GM12865 (cell line): ENCODE measurements around the gene RPS6KA2.

Source experiments
- DNase-seq: peaks from one replicate; pipeline ENCODE4 v3.0.0; 2010; ENCODE audit warnings: low read depth
- H3K4me3 ChIP-seq: 2 replicates; pipeline ENCODE4 v1.5.1; 2011; ENCODE audit warnings: mild to moderate bottlenecking, low read depth, low read length, control low read depth
- CTCF ChIP-seq: IDR thresholded peaks from 2 replicates; pipeline ENCODE4 v1.5.1; 2011; ENCODE audit warnings: low read length, control low read depth, low read depth, inconsistent platforms; ENCODE audit not compliant: insufficient read depth; ENCODE audit errors: missing control alignments

RPS6KA2 gene

DNA sequence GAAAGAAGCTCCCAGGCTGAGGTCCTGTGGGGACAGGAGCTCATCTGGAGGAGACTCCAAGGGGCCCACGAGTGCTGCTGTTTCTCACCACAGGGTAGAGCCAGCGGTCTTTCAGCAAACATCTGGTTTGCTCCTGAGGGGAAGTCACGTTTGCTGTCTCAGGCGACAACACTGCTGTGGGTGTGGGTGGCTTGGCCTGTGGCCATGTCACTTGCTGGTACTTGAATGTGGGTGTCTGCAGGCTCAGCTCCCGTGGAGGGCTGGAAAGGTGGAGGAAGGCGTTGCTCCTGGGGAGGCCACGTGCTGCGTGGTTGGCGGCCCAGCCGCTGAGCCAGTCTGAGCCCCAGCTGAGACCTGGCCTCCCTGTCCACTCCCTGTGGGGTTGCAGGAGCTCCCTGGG, 191.5 kb downstream of the RPS6KA2 start:
- no peak for DNase-seq
- no peak for TF ChIP-seq CTCF
- no peak overlapping the region for H3K4me3 ChIP-seq

GRCh38 chr6:166434336-166434735, 192.7 kb downstream of the RPS6KA2 start:
- TF ChIP-seq CTCF, result no peak
- H3K4me3 ChIP-seq, result no peak overlapping the region
- no peak for DNase-seq

GRCh38 chr6:166433096-166433495, 194.0 kb downstream of the RPS6KA2 start:
- no peak for DNase-seq
- no peak overlapping the region for H3K4me3 ChIP-seq
- no peak for TF ChIP-seq CTCF

- no peak overlapping the region for H3K4me3 ChIP-seq
- DNase-seq, result no peak
- no peak for TF ChIP-seq CTCF
Measured at GRCh38 chr6:166430269-166430668, 196.8 kb downstream of the RPS6KA2 start.

DNA sequence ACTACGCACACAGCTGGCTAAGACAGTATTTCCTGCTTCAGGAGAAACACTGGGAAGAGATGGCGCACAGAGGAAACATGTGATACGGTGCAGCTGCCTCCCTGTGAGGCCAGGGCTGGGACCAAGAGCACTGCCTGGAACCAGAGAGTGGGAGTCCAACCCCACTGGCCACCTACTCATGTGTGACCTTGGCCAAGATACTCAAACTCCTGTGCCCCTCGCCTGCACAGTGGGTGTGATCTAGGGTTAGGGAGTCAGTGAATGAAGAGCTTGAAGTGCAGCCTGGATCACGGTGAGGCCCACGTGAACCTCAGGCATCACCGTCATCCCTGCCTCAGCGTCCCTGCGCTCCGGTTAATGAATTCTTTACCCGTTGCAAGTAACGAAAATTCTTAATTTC, 202.6 kb downstream of the RPS6KA2 start:
- no peak for TF ChIP-seq CTCF
- no peak overlapping the region for H3K4me3 ChIP-seq
- DNase-seq, result no peak

GRCh38 chr6:166423781-166424180, 203.3 kb downstream of the RPS6KA2 start:
- H3K4me3 ChIP-seq, result no peak overlapping the region
- TF ChIP-seq CTCF, result no peak
- DNase-seq, result no peak

- H3K4me3 ChIP-seq, result no peak overlapping the region
- TF ChIP-seq CTCF, result no peak
- no peak for DNase-seq
Measured at GRCh38 chr6:166423051-166423745, 203.9 kb downstream of the RPS6KA2 start.
